Prostate gland (tissue), 2 donors: ENCODE results near the gene IFT22.

Source experiments
- POLR2A ChIP-seq: fragments of 450-650 bp; IDR thresholded peaks from one replicate; pipeline ENCODE4 v1.6.1; 2016; ENCODE audit warnings: antibody characterized with exemption, mild to moderate bottlenecking
- TF ChIP-seq, protein P1 (sequence below), 4 experiments: fragments of 200-600 bp in 2 of 4; fragments of 450-650 bp in 2 of 4; sonication (generic) in 2 of 4; IDR thresholded peaks; 1 replicate in 3 of 4; 2 replicates in 1 of 4; pipeline ENCODE4 v1.5.1; 2016 to 2019; ENCODE audit warnings: antibody characterized with exemption in 4 of 4, mild to moderate bottlenecking in 2 of 4, moderate library complexity in 2 of 4

DNA sequence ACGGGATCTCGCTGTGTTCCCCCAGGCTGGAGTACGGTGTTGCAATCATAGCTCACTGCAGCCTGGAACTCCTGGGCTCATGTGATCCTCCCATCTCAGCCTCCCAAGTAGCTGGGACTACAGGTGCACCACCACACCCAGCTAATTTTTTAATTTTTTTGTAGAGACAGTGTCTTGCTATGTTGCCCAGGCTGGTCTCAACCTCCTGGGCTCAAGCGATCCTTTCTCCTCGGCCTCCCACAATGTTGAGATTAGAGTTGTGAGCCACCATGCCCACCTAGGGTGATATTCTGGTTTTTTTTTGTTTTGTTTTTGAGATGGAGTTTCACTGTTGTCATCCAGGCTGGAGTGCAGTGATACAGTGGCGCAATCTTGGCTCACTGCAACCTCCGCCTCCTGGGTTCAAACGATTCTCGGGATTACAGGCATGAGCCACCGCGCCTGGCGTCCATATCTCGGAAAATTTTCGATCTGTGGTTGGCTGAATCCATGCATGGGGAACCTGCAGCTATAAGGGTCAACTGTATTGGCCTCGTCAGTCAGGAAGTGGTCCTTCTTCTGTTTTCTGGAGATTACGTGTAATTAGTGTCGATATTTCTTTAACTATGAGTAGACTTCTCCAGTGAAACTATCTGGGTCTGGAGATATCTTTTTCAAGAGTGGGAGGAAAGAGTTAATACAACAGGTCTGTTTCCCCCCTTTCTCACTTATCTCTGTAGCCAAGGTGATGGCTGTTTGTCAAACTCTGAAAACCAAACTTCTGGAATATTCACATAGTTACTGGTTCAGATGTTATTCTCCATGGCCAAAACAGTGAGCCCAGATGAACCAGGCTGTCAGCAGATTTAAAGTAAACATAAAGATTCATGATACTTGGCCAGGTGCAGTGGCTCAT lies 55.7 kb downstream of the IFT22 start:
- TF ChIP-seq, protein P1, sequence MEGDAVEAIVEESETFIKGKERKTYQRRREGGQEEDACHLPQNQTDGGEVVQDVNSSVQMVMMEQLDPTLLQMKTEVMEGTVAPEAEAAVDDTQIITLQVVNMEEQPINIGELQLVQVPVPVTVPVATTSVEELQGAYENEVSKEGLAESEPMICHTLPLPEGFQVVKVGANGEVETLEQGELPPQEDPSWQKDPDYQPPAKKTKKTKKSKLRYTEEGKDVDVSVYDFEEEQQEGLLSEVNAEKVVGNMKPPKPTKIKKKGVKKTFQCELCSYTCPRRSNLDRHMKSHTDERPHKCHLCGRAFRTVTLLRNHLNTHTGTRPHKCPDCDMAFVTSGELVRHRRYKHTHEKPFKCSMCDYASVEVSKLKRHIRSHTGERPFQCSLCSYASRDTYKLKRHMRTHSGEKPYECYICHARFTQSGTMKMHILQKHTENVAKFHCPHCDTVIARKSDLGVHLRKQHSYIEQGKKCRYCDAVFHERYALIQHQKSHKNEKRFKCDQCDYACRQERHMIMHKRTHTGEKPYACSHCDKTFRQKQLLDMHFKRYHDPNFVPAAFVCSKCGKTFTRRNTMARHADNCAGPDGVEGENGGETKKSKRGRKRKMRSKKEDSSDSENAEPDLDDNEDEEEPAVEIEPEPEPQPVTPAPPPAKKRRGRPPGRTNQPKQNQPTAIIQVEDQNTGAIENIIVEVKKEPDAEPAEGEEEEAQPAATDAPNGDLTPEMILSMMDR (IDR thresholded peaks at IDR 0.05), result no peak
- TF ChIP-seq POLR2A, result no peak
